Tibial artery (tissue), 4 donors: Measurements from ENCODE around the gene NHEJ1.
A peak's percentile ranks its signal among the peaks of the same experiment; 100 is the strongest.

Source experiments
- DNase-seq, 2 donors: peaks; one replicate each; pipeline ENCODE4 v3.0.0-alpha.2; 2019
- H3K27ac ChIP-seq, 2 donors: fragments of 200-600 bp; sonication (generic) in 1 of 2; 1 replicate in 1 of 2; 2 replicates in 1 of 2; pipeline ENCODE4 v1.5.1; 2018 to 2019; ENCODE audit warnings: mild to moderate bottlenecking in 1 of 2
- H3K27me3 ChIP-seq, 2 donors: fragments of 200-600 bp; sonication (generic) in 1 of 2; one replicate each; pipeline versions ENCODE4 v1.5.1 to v1.6.0; 2016 to 2019
- H3K36me3 ChIP-seq, 3 donors: fragments of 200-600 bp; sonication (generic) in 2 of 3; one replicate each; pipeline ENCODE4 v1.5.1; 2016 to 2019; ENCODE audit warnings: mild to moderate bottlenecking in 2 of 3
- H3K4me1 ChIP-seq, 4 donors: fragments of 200-600 bp; sonication (generic) in 2 of 4; 1 replicate in 3 of 4; 2 replicates in 1 of 4; pipeline ENCODE4 v1.5.1; 2016 to 2019
- H3K4me3 ChIP-seq, 2 donors: fragments of 200-600 bp; sonication (generic) in 1 of 2; 1 replicate in 1 of 2; 2 replicates in 1 of 2; pipeline ENCODE4 v1.5.1; 2018 to 2019; ENCODE audit warnings: mild to moderate bottlenecking in 2 of 2
- H3K9me3 ChIP-seq, 3 donors: fragments of 200-600 bp; sonication (generic) in 1 of 3; one replicate each; pipeline ENCODE4 v1.5.1; 2016 to 2019
- intact Hi-C: fragments of 100-400 bp; cut with DNase I; formaldehyde crosslinking; loops from one replicate; pipeline ENCODE4 v1.15.0; 2023; ENCODE audit warnings: low total_unique reads
- TF ChIP-seq, protein P1 (sequence below), 2 experiments: fragments of 200-600 bp in 1 of 2; fragments of 450-650 bp in 1 of 2; IDR thresholded peaks; one replicate each; pipeline ENCODE4 v1.5.1; 2017 to 2019; ENCODE audit warnings: antibody characterized with exemption in 2 of 2, mild to moderate bottlenecking in 1 of 2, moderate library complexity in 1 of 2

The NHEJ1 gene

DNA sequence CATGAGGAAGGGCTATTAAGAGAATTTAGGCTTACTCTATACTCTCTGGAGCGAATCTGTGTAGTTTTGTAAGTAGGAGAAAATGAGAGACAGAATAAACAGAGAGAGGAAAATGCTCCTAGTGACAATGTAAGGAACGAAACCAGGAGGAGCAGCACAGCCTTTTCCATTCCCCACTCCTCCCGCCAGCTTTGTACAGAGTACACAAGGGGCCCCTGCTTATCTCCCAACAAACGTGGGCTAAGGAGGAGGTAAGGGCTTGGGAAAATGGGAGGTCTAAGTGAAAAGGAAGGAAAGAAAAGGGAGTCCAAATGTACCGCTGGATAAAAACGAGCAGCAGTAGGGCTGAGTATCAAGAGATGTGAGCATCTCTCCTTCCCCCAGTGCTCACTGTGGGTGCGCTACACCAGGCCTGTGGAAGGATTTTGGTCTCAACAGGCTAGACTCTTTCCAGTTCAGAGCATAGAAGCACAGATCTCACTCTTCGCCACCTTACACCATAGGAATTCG is 87.8 kb downstream of the NHEJ1 start:
- H3K4me1 ChIP-seq, result no peaks in the 10 kb centered on the region
- no peak overlapping the region for H3K4me3 ChIP-seq
- H3K27ac ChIP-seq, result no peak overlapping the region
- DNase-seq, result no peak
- H3K9me3 ChIP-seq, result no peaks in the 10 kb centered on the region
- H3K36me3 ChIP-seq, result peaks cover 35 to 42% (median 37%) of the 10 kb centered on the region in 3 donors
- intact Hi-C loops, result no loop called here
- H3K27me3 ChIP-seq, result no peaks in the 10 kb centered on the region
- TF ChIP-seq, protein P1, sequence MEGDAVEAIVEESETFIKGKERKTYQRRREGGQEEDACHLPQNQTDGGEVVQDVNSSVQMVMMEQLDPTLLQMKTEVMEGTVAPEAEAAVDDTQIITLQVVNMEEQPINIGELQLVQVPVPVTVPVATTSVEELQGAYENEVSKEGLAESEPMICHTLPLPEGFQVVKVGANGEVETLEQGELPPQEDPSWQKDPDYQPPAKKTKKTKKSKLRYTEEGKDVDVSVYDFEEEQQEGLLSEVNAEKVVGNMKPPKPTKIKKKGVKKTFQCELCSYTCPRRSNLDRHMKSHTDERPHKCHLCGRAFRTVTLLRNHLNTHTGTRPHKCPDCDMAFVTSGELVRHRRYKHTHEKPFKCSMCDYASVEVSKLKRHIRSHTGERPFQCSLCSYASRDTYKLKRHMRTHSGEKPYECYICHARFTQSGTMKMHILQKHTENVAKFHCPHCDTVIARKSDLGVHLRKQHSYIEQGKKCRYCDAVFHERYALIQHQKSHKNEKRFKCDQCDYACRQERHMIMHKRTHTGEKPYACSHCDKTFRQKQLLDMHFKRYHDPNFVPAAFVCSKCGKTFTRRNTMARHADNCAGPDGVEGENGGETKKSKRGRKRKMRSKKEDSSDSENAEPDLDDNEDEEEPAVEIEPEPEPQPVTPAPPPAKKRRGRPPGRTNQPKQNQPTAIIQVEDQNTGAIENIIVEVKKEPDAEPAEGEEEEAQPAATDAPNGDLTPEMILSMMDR (IDR thresholded peaks at IDR 0.05), result no peak

DNA sequence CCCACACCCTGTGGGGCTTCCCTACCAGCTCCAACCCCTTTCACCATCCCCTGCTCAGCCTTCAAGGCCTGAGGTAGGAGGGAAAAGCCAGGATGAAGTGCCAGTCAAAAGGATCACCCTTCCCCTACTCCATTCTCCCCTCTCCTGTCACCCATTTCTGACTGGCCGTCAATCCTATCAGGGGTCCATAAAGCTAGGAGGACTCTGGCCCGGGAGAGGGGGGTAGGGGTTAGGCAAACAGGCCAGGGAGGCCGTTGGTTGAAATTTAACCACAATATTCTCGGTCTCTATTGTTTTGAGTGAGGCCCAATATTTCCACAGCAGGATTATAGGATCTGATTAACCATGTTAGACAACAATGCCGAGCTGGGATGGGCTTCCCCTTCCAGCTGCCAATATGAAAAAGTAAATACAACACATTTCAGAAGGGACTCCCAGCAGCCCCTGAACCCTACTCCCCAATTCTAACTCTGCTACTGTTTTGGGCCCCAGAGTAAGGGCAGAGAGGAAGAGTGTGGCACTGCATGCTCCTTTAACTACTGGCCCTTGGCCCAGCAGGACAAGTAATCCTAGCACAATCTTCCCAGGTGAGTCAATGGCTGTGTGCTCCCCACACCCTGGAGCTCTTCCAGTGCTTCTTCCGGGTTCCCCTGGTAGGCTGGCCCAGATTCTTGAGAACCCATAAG is 89.3 kb downstream of the NHEJ1 start:
- no peak overlapping the region for H3K27ac ChIP-seq
- TF ChIP-seq, protein P1 (IDR thresholded peaks at IDR 0.05), result no peak

DNA sequence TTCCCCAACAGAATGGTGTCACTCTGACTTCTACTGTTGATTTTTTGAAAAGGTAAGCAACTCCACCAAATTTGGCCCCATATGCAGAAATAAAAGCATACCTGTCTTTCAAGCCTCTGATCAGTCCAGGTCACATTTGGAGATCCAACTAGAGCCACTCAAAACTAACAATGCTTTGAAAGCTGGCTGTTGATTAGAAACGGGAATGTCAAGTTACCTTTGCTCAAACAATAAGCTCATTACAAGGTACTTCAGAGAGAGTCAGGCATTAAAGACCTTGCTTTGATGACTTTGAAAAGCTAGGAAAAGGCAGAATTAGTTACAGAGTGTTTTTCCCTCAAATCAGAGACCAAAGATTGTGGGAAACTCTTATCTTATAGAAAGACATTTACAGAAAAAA is 95.1 kb downstream of the NHEJ1 start:
- Histone ChIP-seq H3K9me3 (no peaks in the 10 kb centered on the region), H3K27ac (no peak overlapping the region), H3K27me3 (peaks cover 0 to 23% of the 10 kb centered on the region in 2 donors), H3K4me1 (peaks cover 0 to 10% (median 8%) of the 10 kb centered on the region in 4 donors), H3K4me3 (no peak overlapping the region), H3K36me3 (no peaks in the 10 kb centered on the region)
- intact Hi-C loops, result no loop called here
- DNase-seq, result no peak
- TF ChIP-seq, protein P1 (IDR thresholded peaks at IDR 0.05), result no peak

More for the DNA sequence above, 89.3 kb downstream of the NHEJ1 start:
- Histone ChIP-seq H3K27me3 (peaks cover 0 to under 1% of the 10 kb centered on the region in 2 donors), H3K9me3 (no peaks in the 10 kb centered on the region), H3K4me3 (no peak overlapping the region), H3K4me1 (no peaks in the 10 kb centered on the region), H3K36me3 (peaks cover 19 to 27% (median 24%) of the 10 kb centered on the region in 3 donors)
- intact Hi-C loops, result no loop called here
- no peak for DNase-seq

DNA sequence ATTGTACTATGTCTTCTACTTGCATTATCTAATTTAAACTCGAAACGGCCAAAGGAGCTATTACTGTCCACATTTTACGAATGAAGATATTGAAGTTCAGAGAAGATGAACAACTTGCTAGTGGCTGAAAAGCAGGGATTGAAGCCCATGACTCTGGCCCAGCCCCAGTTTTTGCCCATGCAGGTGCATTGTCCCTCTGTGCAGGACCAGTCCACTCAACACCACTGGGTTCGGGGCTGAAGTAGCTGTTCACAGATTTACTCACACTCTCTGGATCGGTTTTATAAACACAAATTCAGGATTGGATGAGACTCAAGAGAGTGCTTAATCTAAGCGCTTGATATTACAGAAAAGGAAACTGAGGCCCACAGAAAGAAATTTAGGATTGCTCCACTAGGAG is 98.5 kb downstream of the NHEJ1 start:
- no peak for DNase-seq
- intact Hi-C loops, result no loop called here
- Histone ChIP-seq H3K4me1 (peaks cover 6 to 42% (median 40%) of the 10 kb centered on the region in 4 donors), H3K9me3 (no peaks in the 10 kb centered on the region), H3K27me3 (peaks cover 4 to 57% of the 10 kb centered on the region in 2 donors), H3K27ac (no peak overlapping the region), H3K4me3 (no peak overlapping the region), H3K36me3 (no peaks in the 10 kb centered on the region)
- TF ChIP-seq, protein P1 (IDR thresholded peaks at IDR 0.05), result no peak

DNA sequence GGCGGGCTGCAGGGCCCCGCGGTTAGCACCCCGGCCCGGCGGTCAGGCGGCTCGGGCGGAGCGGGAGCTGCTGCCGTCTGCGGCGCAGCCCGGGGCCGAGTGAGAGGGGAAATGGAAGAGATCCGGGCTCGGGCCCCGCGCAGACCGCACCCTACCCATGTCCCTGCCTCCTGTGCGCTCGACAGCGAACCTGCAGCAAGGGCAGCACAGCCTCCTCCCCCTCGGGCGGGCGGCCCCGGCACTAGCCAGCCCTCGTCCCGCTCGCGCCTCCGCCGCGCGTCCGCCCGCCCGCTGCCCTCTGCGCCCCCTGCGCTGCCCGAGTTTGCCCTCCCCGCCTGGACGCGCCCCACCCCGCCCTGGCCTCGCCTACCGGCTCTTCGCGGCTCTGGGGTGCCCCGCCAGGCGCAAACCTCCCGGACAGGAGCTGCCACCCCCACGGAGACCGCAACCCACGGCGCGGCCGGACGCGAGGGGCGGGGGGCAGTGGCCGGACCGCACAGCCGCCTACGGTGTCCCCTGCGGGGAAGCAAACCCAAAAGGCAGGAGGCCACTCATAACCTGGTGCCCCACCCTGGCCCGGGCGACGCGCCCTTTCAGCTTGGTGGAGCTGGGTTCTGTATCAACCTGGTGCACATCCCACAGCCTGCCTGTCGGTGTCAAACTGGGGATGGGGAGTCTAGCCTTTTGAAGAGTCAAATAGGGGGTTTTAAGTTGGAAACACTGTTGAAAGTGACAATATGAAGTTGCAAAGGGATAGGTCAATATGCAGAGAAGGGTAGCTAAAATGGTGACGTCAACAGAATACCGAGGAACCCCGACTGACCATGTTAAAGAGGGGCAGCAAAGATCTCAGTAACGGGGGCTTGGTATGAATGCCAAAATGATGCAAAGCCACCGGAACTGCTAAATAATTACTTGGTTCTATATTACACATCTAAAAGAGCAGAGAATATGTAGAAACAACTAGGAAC is 99.5 kb downstream of the NHEJ1 start, which contains the start of gene IHH:
Gene IHH (minus strand): TSS at position 101 of the 971 bp plus-strand sequence. CDS start 454 bp downstream, outside the sequence.
- intact Hi-C loops, result no loop called here
- no peaks in the 10 kb centered on the region for H3K36me3 ChIP-seq
- H3K4me3 ChIP-seq, result peak within 1 kb of the TSS; percentile 6 to 32
- H3K9me3 ChIP-seq, result no peaks in the 10 kb centered on the region
- no peak for DNase-seq
- TF ChIP-seq, protein P1 (IDR thresholded peaks at IDR 0.05), result no peak
- H3K27ac ChIP-seq, result no peak within 1 kb of the TSS
- peaks cover 6 to 42% (median 40%) of the 10 kb centered on the region in 4 donors for H3K4me1 ChIP-seq
- peaks cover 4 to 65% of the 10 kb centered on the region in 2 donors for H3K27me3 ChIP-seq
